ENCODE data around the gene RFC1. TPM values are rescaled to one million over a fixed set of nuclear protein-coding genes. Genes with fewer than 3 reads are reported as not detected.
"Not testable (repeated sequence)": the region's sequence is repeated elsewhere in the genome, so short reads cannot be mapped to it uniquely, and the experiment has no call there.

Gene RFC1
- total and polyA plus RNA-seq, 11 donors, result 5.3 to 31.2 (median 23.1) TPM

GRCh38 chr4:39303871-39304270, 62.3 kb downstream of the RFC1 start:
- DNase-seq (no peak), ATAC-seq (no peak)
- Histone ChIP-seq H3K36me3 (peaks cover 0 to 100% (median 82%) of the 10 kb centered on the region in 9 donors), H3K9me3 (no peaks in the 10 kb centered on the region), H3K4me3 (no peak overlapping the region), H3K27ac (no peak overlapping the region), H3K27me3 (no peaks in the 10 kb centered on the region), H3K4me1 (peaks cover 0 to 12% (median 4%) of the 10 kb centered on the region in 12 donors)
- TF ChIP-seq POLR2A (IDR thresholded peaks at IDR 0.05) (no peak), CTCF (IDR thresholded peaks at IDR 0.05) (no peak)
- intact Hi-C loops (cut with DNase I), result no loop called here
- 90 to 99% (median 94%) methylated on average over 3 of the region's 3 CpGs for WGBS, 4 donors

GRCh38 chr4:39302901-39303300, 63.3 kb downstream of the RFC1 start:
- H3K4me1 ChIP-seq, result peaks cover 0 to 3% (median 0%) of the 10 kb centered on the region in 12 donors
- H3K27ac ChIP-seq, result no peak overlapping the region
- intact Hi-C loops (cut with DNase I), result no loop called here
- TF ChIP-seq CTCF (IDR thresholded peaks at IDR 0.05) (no peak), POLR2A (IDR thresholded peaks at IDR 0.05) (no peak)
- no peak overlapping the region for H3K4me3 ChIP-seq
- no peaks in the 10 kb centered on the region for H3K9me3 ChIP-seq
- ATAC-seq (no peak), DNase-seq (no peak)
- WGBS, 4 donors, result 97 to 100% (median 99%) methylated on average over 1 of the region's 1 CpG
- H3K36me3 ChIP-seq, result peaks cover 0 to 100% (median 86%) of the 10 kb centered on the region in 9 donors
- H3K27me3 ChIP-seq, result no peaks in the 10 kb centered on the region

GRCh38 chr4:39295784-39296183, 70.4 kb downstream of the RFC1 start:
- H3K27ac ChIP-seq, result no peak overlapping the region
- no peak overlapping the region for H3K4me3 ChIP-seq
- intact Hi-C loops (cut with DNase I), result no loop called here
- 96 to 98% (median 97%) methylated on average over 8 of the region's 8 CpGs for WGBS, 4 donors
- H3K4me1 ChIP-seq, result no peaks in the 10 kb centered on the region
- H3K36me3 ChIP-seq, result peaks cover 0 to 87% (median 76%) of the 10 kb centered on the region in 9 donors
- TF ChIP-seq CTCF (IDR thresholded peaks at IDR 0.05) (no peak), POLR2A (IDR thresholded peaks at IDR 0.05) (no peak)
- H3K27me3 ChIP-seq, result no peaks in the 10 kb centered on the region
- no peaks in the 10 kb centered on the region for H3K9me3 ChIP-seq
- no peak for ATAC-seq
- DNase-seq, result no peak

- H3K4me1 ChIP-seq; ATAC-seq; DNase-seq; H3K4me3 ChIP-seq; H3K27me3 ChIP-seq; H3K9me3 ChIP-seq; H3K27ac ChIP-seq; intact Hi-C loops (cut with DNase I): not testable (repeated sequence)
- peaks cover 0 to 87% (median 77%) of the 10 kb centered on the region in 9 donors for H3K36me3 ChIP-seq
- 94 to 98% (median 97%) methylated on average over 5 of the region's 5 CpGs for WGBS, 4 donors
Observed at GRCh38 chr4:39292433-39292832, 73.7 kb downstream of the RFC1 start.

GRCh38 chr4:39291686-39292085, 74.5 kb downstream of the RFC1 start:
- ATAC-seq, result no peak
- H3K4me1 ChIP-seq, result no peaks in the 10 kb centered on the region
- H3K27ac ChIP-seq, result no peak overlapping the region
- H3K9me3 ChIP-seq, result no peaks in the 10 kb centered on the region
- no peak overlapping the region for H3K4me3 ChIP-seq
- TF ChIP-seq POLR2A (IDR thresholded peaks at IDR 0.05) (no peak), CTCF (IDR thresholded peaks at IDR 0.05) (no peak)
- H3K27me3 ChIP-seq, result no peaks in the 10 kb centered on the region
- DNase-seq, result no peak
- peaks cover 0 to 94% (median 84%) of the 10 kb centered on the region in 9 donors for H3K36me3 ChIP-seq
- intact Hi-C loops (cut with DNase I), result no loop called here
- WGBS, 4 donors, result 96 to 100% (median 97%) methylated on average over 2 of the region's 2 CpGs
